Measurements from ENCODE around the gene DIP2C. TPM values are rescaled to one million over a fixed set of nuclear protein-coding genes. Genes with fewer than 3 reads are reported as not detected.
"Not testable (repeated sequence)": the region's sequence is repeated elsewhere in the genome, so short reads cannot be mapped to it uniquely, and the experiment has no call there.

The DIP2C gene
- total RNA-seq, 3 donors from 2014 or later: 0.20 to 0.27 (median 0.26) TPM

DNA sequence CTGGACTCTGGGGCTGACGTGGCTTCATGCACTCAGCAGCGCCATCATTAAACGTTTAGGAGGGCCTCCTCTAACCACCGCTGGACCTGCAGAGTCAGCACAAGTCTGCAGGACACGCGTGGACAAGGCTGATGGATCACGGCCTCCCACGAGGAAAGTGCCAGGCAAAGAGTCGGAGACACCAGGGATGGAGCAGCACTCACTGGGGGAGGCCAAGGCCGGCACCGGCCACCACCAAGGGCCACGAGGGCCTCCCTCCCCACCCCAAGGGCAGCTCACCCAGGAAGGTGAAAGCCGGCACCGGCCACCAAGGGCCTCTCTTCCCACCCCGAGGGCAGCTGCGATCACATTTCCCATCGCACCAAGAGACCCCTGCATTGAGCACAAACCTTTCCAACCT, 91.5 kb downstream of the DIP2C start:
- no peaks in the 10 kb centered on the region for H3K4me1 Mint-ChIP-seq (ENCODE audit: low read depth)
- ATAC-seq (no peak), DNase-seq (no peak)
- no peak overlapping the region for H3K4me3 Mint-ChIP-seq
- H3K36me3 Mint-ChIP-seq (ENCODE audit: insufficient read depth): no peaks in the 10 kb centered on the region
- H3K27me3 Mint-ChIP-seq (ENCODE audit: low read depth): peaks cover 18% of the 10 kb centered on the region
- H3K9me3 Mint-ChIP-seq: no peaks in the 10 kb centered on the region

DNA sequence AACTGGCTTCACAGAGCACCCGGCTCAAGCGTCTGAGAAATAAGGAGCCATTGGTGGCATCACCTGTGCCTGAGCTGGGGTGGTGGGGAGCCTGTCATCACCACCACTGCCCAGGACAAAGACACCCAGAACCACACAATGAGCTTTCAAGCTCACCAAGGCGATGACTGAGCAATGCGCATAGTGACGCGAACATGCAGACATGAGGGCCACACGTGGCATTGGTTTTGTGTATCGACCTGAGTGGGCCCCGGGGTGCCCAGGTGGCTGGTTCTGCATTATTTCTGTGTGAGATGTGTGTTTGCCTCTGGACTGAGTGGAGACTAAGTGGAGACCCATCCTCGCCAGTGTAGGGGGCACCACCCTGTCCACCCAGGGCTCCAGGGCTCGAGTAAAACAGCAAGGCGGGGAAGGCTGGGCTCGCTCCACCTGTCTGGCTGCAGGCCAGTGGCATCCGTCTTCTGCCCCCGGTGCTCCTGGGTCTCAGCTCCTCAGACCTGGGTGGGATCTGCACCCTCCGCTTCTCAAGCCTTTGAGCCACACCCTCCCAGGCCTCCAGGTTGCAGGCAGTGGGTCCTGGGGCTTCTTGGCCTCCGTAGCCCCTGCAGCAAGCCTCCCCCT, 92.6 kb downstream of the DIP2C start:
- Mint-ChIP-seq H3K9me3 (no peaks in the 10 kb centered on the region), H3K36me3 (ENCODE audit: insufficient read depth) (no peaks in the 10 kb centered on the region), H3K27me3 (ENCODE audit: low read depth) (peaks cover 14% of the 10 kb centered on the region), H3K4me3 (no peak overlapping the region), H3K4me1 (ENCODE audit: low read depth) (no peaks in the 10 kb centered on the region)
- ATAC-seq: no peak
- no peak for DNase-seq

DNA sequence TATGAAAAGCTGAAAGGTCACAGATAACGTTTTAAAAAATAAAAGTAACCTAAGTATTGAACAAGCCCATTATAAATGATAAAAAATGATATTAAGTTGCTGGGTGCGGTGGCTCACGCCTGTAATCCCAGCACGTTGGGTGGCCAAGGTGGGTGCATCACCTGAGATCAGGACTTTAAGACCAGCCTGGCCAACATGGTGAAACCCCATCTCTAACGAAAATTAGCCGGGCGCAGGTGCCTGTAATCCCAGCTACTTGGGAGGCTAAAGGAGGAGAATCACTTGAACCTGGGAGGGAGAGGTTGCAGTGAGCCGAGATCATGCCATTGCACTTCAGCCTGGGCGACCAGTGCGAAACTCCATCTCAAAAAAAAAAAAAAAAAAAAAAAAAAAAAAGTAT, 93.3 kb downstream of the DIP2C start:
- not testable (repeated sequence) for H3K9me3 Mint-ChIP-seq; ATAC-seq; H3K36me3 Mint-ChIP-seq (ENCODE audit: insufficient read depth); DNase-seq; H3K4me3 Mint-ChIP-seq; H3K4me1 Mint-ChIP-seq (ENCODE audit: low read depth)
- peaks cover 14% of the 10 kb centered on the region for H3K27me3 Mint-ChIP-seq (ENCODE audit: low read depth)

DNA sequence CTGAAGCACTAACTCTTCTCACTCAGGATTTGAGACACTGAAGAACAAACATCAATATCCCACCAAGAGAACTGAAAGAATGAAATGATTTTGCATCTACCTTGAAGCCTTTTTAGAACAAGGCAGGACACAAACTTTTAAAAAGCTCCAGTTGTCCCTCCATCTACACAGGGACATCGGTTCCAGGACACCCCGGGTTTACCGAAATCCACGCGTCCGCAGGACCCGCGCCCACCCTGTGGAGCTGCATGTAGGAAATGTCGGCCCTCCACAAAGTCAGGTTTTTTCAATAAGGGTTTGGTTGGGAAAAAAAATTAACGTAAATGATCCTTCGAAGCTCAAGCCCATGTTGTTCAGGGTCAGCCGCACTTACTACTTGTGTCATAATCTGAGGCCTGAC, 94.0 kb downstream of the DIP2C start:
- Mint-ChIP-seq H3K9me3 (no peaks in the 10 kb centered on the region), H3K4me1 (ENCODE audit: low read depth) (no peaks in the 10 kb centered on the region), H3K36me3 (ENCODE audit: insufficient read depth) (no peaks in the 10 kb centered on the region), H3K4me3 (no peak overlapping the region), H3K27me3 (ENCODE audit: low read depth) (peaks cover 11% of the 10 kb centered on the region)
- no peak for DNase-seq
- ATAC-seq: no peak

DNA sequence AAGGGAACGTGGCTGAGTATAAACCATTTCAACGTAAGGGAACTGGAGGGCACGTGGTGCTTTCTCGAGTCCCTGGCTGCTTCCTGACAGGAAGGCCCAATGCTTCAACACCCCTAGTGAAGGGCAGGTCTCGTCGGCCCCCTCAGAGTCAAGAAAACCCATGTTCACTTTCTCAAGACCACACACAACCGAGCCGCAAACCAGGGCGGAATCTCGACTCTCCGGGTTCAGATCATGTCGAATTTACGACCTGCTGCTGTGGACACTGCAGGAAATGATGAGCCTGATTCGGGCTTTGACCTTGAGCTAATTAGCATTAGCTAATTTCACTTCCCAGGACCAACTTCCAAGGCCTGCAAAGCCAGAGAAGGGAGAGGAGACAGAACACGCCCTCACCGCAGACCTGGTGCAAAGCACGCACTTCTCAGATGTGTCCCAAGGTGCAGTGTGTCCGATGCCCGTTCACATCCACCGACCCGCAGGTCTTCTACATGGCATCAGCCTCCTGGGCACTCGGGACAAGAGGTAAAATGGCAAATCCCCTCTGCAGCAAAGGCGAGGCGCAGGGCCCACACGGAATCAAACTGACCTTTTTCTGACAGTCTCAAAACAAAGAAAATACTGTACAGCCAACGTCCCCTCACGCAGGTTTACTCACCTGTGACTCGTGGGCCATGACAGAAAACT, 94.7 kb downstream of the DIP2C start:
- H3K4me1 Mint-ChIP-seq (ENCODE audit: low read depth): no peaks in the 10 kb centered on the region
- H3K36me3 Mint-ChIP-seq (ENCODE audit: insufficient read depth): no peaks in the 10 kb centered on the region
- ATAC-seq (no peak), DNase-seq (no peak)
- H3K9me3 Mint-ChIP-seq: no peaks in the 10 kb centered on the region
- peaks cover 9% of the 10 kb centered on the region for H3K27me3 Mint-ChIP-seq (ENCODE audit: low read depth)
- no peak overlapping the region for H3K4me3 Mint-ChIP-seq

DNA sequence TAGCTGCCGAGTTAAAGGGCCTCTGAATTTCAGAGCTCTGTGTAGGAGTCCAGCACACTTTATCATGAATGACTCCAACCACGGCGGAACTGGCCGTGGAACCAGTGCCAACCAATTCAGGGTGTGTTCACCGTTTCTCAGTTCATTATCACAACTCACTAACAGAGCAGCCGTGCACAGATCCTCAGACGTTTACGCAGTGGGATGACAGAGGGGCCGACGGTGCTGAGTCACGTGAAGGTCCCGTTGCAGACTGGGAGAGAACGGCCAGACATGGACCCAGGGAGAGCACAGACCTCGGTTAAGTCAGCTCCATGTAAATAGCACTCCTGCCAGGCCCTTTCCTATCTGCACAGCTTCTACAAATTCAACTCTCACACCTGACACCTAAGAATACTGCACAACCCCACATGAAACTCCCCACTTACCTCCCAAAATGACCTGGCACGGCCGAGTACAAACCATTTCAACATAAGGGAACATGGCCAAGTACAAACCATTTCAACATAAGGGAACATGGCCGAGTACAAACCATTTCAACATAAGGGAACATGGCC, 95.5 kb downstream of the DIP2C start:
- H3K4me3 Mint-ChIP-seq: no peak overlapping the region
- H3K9me3 Mint-ChIP-seq: no peaks in the 10 kb centered on the region
- H3K4me1 Mint-ChIP-seq (ENCODE audit: low read depth): no peaks in the 10 kb centered on the region
- DNase-seq (no peak), ATAC-seq (no peak)
- peaks cover 12% of the 10 kb centered on the region for H3K27me3 Mint-ChIP-seq (ENCODE audit: low read depth)
- no peaks in the 10 kb centered on the region for H3K36me3 Mint-ChIP-seq (ENCODE audit: insufficient read depth)

DNA sequence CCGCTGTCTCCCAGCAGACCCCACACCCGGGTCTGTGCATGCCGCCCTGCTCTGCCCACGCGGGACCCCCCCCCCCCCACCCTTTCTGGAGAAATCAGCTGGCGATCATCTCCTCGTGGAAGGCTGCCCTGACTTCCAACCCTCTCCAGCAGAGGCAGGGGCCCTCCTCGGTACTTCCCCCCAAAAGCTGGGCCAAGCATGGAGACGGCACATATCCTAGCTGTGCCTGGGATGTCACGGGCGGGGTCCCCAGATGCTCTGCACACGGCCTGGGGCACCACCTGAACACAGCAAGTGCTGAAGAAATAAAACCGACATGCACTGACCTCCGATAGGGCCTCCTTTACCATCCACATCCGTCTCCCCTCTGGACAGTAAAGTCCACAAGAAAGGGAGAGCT, 96.0 kb downstream of the DIP2C start:
- no peaks in the 10 kb centered on the region for H3K36me3 Mint-ChIP-seq (ENCODE audit: insufficient read depth)
- no peak overlapping the region for H3K4me3 Mint-ChIP-seq
- no peak for DNase-seq
- peaks cover 6% of the 10 kb centered on the region for H3K27me3 Mint-ChIP-seq (ENCODE audit: low read depth)
- H3K9me3 Mint-ChIP-seq: no peaks in the 10 kb centered on the region
- H3K4me1 Mint-ChIP-seq (ENCODE audit: low read depth): no peaks in the 10 kb centered on the region
- no peak for ATAC-seq

DNA sequence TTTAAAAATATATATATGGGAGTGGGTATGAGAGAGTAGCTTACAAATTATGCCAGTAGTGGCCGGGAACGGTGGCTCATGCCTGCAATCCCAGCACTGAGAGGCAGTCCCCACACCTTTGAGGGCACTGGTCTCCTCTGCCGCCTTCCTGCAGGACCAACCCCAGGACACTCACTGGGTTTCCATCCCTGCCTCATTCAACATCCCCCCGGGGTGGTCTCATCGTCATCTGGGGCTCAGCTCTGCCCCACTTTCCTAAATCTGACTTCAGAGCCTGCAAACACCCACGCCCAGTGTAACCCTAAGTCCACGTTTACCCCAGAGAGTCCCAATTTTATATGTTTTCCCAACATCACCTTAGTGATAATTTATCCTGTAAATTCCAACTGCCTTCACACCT, 96.5 kb downstream of the DIP2C start:
- no peak overlapping the region for H3K4me3 Mint-ChIP-seq
- no peaks in the 10 kb centered on the region for H3K9me3 Mint-ChIP-seq
- H3K4me1 Mint-ChIP-seq (ENCODE audit: low read depth): no peaks in the 10 kb centered on the region
- DNase-seq (no peak), ATAC-seq (no peak)
- H3K36me3 Mint-ChIP-seq (ENCODE audit: insufficient read depth): no peaks in the 10 kb centered on the region
- peaks cover 6% of the 10 kb centered on the region for H3K27me3 Mint-ChIP-seq (ENCODE audit: low read depth)

DNA sequence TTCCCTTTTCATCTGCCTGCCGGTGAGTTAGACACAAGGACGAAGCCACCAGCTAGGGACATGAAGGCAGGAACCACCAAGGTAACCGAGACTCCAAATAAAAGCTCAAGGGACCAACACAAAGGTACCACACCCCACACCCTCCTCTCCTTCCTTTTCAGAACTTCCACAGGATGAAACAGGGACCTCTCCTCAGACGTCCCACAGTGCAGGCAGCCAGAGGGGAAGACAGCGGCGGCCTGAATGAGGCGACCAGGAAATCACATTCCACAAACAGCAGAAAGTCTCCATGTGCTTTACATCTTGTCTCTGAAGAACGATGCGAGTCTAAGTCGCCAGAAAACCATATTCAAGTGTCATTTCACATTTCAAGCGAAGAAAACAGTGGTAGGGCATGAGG, 97.8 kb downstream of the DIP2C start:
- H3K9me3 Mint-ChIP-seq: no peaks in the 10 kb centered on the region
- no peaks in the 10 kb centered on the region for H3K4me1 Mint-ChIP-seq (ENCODE audit: low read depth)
- DNase-seq (no peak), ATAC-seq (no peak)
- H3K36me3 Mint-ChIP-seq (ENCODE audit: insufficient read depth): no peaks in the 10 kb centered on the region
- no peak overlapping the region for H3K4me3 Mint-ChIP-seq
- H3K27me3 Mint-ChIP-seq (ENCODE audit: low read depth): peaks cover 6% of the 10 kb centered on the region

DNA sequence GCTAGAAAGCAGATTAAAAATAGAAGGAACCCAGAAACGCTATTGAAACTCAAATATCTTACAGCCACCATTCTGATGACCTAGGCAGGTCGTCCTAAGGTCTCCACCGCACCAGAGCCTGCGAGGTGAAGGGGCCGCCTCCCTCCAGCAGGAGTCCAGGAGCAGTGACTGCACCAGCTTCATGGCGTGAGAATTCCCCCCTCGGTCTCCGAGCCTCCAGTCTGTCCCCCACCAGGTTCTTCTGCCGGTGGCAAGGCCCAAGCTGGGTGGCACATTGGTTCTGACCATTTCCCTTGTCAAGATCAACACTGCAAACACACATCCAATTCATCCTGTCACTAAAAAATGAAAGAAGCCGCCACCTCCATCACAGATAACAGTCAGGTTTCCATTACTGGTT, 98.7 kb downstream of the DIP2C start:
- no peak for ATAC-seq
- no peak overlapping the region for H3K4me3 Mint-ChIP-seq

DNA sequence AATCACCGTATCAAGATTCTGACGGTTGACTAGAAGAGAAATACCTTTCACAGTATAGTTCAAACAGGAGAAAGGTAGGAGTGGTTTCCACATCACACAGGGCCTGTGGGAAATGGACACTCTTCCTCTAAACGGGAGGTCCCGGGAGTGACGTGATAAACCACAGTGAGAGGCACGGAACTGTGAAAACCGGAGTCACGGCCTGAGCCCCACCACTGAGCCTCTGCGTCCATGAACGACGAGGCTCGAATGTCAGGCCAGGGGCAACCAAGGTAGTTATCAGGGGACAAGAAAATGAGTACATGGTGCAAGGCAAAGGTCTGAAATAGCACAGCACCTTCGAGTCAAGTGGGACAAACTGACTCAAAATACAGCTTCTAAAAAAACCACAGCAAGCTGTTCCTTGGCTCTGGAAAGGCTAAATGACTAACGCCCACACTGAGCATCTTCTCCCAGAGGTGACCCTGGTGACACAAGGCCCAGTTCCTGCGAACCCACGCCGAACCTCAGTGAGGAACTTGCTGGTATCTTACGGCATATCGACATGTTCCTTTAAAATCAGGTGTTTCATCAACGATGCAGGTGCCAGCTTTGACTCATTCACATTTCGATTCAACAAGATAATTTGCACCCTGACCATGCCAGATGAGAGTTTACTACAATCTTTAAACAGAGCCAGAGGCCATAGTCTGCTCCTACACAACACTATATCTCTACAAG, 99.3 kb downstream of the DIP2C start:
- H3K27me3 Mint-ChIP-seq (ENCODE audit: low read depth): peaks cover 6% of the 10 kb centered on the region
- DNase-seq: no peak
- H3K9me3 Mint-ChIP-seq: no peaks in the 10 kb centered on the region
- H3K36me3 Mint-ChIP-seq (ENCODE audit: insufficient read depth): no peaks in the 10 kb centered on the region
- H3K4me3 Mint-ChIP-seq: no peak overlapping the region
- no peak for ATAC-seq
- no peaks in the 10 kb centered on the region for H3K4me1 Mint-ChIP-seq (ENCODE audit: low read depth)

More for the DNA sequence above, 98.7 kb downstream of the DIP2C start:
- DNase-seq: no peak
- H3K4me1 Mint-ChIP-seq (ENCODE audit: low read depth): no peaks in the 10 kb centered on the region
- H3K36me3 Mint-ChIP-seq (ENCODE audit: insufficient read depth): no peaks in the 10 kb centered on the region
- no peaks in the 10 kb centered on the region for H3K9me3 Mint-ChIP-seq
- peaks cover 6% of the 10 kb centered on the region for H3K27me3 Mint-ChIP-seq (ENCODE audit: low read depth)

DNA sequence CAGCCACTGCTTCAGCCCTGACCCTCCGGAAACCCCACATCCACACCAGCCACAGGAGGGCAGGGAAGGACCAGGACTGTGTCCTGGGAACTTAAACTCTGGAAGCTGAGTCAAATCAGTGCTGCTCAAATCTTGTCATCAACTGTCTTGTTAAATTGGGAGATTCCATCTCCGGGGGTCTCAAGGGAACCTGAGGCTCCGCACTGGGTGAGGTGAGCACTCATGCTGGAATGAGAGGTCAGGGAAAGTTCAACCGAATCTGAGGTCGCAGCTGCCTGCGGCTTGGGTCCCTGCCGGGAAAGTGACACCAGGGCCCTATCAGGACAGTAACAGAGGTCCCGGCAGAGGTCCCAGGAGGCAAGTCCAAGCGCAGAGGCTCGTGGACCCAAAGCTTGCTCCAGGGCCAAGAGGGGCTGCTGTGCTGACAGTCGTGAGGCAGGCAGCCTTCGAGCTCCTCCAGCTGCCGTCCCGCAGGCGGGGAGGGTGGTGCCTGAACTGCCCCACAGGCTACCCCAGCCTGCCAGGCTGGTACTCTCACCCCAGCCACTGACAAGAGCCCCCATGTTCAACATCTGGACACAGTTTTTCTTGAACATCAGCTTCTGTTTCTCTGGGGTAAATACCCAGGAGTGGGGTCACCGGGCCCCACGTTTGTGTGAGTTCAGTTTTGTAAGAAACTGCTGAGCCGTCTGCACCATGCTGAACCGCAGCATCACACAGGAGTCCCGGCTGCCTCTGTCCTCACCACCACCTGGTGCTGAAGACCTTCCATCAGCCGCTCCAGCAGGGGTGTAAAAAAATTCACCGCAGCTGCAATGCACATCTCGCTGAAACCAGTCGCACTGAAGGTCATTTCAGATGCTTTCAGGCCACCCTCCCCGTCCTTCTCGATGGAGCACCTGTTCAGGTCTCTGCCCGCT, 101.0 kb downstream of the DIP2C start:
- H3K4me1 Mint-ChIP-seq (ENCODE audit: low read depth): no peaks in the 10 kb centered on the region
- no peak for DNase-seq
- no peak for ATAC-seq
- peaks cover 5% of the 10 kb centered on the region for H3K27me3 Mint-ChIP-seq (ENCODE audit: low read depth)
- H3K9me3 Mint-ChIP-seq: peaks cover 3% of the 10 kb centered on the region
- H3K4me3 Mint-ChIP-seq: no peak overlapping the region
- no peaks in the 10 kb centered on the region for H3K36me3 Mint-ChIP-seq (ENCODE audit: insufficient read depth)

DNA sequence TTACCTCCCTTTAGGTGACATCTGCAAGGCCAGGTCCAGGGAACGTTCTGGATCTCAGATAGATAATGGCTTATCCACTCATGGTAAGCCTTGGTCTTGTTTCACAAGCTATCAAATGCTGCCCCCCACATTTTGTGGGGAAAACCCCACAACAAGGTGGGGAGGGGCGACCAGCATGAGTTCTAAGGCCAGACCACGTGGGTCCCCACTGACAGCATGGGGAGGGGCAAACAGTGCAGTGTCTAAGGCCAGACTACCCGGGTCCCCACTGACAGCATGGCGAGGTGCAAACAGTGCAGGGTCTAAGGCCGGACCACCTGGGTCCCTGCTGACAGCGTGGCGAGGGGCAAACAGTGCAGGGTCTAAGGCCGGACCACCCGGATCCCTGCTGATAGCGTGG, 102.8 kb downstream of the DIP2C start:
- H3K36me3 Mint-ChIP-seq (ENCODE audit: insufficient read depth): no peaks in the 10 kb centered on the region
- DNase-seq (no peak), ATAC-seq (no peak)
- H3K4me3 Mint-ChIP-seq: no peak overlapping the region
- H3K4me1 Mint-ChIP-seq (ENCODE audit: low read depth): no peaks in the 10 kb centered on the region
- H3K9me3 Mint-ChIP-seq: peaks cover 3% of the 10 kb centered on the region
- peaks cover 5% of the 10 kb centered on the region for H3K27me3 Mint-ChIP-seq (ENCODE audit: low read depth)

DNA sequence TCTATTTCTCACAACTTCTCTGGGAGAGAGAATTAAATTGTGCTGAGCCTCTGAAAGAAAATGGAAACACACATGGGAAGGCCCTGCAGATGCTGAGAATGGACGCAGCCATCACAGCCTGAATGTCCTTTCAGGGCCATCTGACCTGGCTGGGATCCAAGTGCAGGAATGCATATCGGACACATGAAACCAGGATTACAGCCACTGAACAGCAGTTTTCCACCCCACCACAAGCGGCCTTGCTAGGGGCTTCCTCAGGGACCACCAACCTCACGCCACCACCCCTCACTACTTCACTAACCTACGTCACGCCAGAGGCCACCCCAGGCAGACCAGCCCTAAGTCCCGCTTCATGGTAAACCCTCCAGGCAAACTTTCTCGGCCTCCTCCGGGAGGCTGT, 103.3 kb downstream of the DIP2C start:
- ATAC-seq: no peak
- Mint-ChIP-seq H3K36me3 (ENCODE audit: insufficient read depth) (no peaks in the 10 kb centered on the region), H3K9me3 (peaks cover 3% of the 10 kb centered on the region)

More for the DNA sequence above, 103.3 kb downstream of the DIP2C start:
- Mint-ChIP-seq H3K27me3 (ENCODE audit: low read depth) (peaks cover 5% of the 10 kb centered on the region), H3K4me1 (ENCODE audit: low read depth) (no peaks in the 10 kb centered on the region), H3K4me3 (no peak overlapping the region)
- no peak for DNase-seq
